NCI-H2081 (cell line): ENCODE results near the gene SBDS.

Experiments
- DNase-seq, 2 experiments: peaks; one replicate each; lab custom pipeline; 2025; lab: John Stamatoyannopoulos, UW

Gene SBDS

DNA sequence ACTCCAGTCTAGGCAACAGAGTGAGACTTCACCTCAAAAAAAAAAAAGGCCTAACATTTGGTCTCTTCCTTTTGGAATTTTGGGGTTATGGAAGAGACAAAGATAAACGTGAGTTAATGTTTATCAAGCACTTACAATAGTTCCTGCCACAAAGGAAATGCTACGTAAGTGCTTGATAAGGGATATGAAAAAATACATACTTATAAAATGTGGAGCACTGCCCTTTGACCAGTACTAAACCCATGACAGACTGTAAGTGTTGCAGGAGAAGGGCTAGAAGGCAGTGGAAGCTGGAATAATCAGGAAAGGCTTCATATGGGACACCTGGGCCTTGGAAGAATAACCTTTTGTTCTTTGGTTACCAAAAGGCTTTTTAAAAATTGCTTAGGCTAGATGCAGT, 48.8 kb downstream of the SBDS start:
- DNase-seq: no peak

DNA sequence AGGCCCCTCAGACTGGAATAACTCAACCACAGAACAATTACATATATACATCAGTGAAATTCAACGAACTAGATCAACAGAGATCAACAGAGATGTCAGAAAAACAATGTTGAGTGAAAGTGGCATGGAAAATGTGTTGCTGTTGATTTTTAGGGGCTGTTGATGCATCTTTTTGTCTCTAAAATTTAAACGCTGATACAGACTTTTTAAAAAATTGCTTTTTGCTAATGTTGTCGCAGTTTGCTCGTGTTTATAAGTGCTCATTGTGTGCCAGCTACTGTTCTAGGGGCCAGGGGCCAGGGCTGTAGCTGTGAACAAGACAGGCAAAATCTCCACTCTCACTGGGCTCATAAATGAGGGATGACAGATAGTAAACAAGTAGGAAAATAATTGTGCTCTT, 56.1 kb downstream of the SBDS start:
- no peak for DNase-seq

GRCh38 chr7:66937940-66938339, 57.4 kb downstream of the SBDS start:
- DNase-seq: no peak
